T-helper 22 cell (primary cell): Measurements from ENCODE around the gene RIOX2.

Source experiments
- DNase-seq: peaks from one replicate; pipeline ENCODE4 v3.0.0-alpha.2; 2020; ENCODE audit warnings: low read depth

RIOX2 gene

GRCh38 chr3:97954228-97954827 is 17.9 kb downstream of the RIOX2 start:
- DNase-seq: no peak

DNA sequence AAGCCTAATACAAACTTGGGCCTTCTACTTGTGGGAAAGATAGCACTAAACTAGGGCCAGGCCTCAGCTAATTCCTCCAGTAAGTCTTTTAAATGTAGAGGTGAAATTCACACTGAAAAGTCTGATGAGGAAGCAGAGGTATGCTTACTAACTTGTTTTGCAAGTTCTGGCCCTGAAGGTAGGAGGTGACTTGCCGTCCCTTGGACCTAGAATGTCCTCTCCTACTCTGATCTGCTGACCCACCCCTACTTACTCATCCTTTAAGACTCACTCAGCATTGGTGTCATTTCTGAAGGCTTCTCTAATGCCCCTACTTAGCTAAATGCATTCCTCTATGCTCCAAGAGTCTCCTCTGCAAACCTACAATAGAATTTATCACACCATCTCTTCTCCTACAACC is 19.4 kb downstream of the RIOX2 start:
- no peak for DNase-seq

- DNase-seq: no peak
Observed at GRCh38 chr3:97952280-97952679, 20.0 kb downstream of the RIOX2 start.

GRCh38 chr3:97950360-97950759 is 21.9 kb downstream of the RIOX2 start:
- no peak for DNase-seq

DNA sequence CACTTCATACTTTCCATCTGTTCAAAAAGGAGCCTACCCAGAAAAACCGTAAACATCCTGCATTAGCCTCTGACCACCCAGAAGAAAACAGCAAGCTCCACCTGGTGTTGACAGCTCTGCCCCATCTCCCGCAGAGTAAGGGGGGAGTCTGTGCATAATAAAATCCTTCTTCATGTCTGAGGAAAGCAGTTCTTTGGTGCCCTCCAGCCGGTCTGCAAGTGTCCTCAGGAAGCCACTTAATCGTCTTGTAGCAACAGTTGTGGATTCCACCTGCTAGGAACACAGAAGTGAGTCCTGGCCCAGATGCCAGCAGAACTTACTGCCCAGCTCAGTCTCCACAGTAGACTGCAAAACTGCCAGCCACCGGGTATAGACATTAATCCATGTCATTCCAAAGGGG is 22.5 kb downstream of the RIOX2 start:
- no peak for DNase-seq

DNA sequence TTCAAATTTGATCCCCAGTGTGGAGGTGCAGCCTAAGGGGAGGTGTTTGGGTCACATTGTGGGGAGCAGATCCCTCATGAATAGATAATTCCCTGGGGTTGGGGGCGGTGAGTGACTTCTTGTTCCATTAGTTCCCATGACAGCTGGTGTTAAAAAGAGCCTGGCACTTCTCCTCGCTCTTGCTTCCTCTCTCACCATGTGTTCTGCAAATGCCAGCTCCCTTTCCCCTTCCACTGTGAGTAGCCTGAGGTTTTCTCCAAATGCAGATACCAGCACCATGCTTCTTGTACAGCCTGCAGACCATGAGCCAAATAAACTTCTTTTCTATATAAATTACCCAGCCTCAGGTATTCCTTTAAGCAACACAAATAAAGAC is 23.1 kb downstream of the RIOX2 start:
- DNase-seq: no peak

DNA sequence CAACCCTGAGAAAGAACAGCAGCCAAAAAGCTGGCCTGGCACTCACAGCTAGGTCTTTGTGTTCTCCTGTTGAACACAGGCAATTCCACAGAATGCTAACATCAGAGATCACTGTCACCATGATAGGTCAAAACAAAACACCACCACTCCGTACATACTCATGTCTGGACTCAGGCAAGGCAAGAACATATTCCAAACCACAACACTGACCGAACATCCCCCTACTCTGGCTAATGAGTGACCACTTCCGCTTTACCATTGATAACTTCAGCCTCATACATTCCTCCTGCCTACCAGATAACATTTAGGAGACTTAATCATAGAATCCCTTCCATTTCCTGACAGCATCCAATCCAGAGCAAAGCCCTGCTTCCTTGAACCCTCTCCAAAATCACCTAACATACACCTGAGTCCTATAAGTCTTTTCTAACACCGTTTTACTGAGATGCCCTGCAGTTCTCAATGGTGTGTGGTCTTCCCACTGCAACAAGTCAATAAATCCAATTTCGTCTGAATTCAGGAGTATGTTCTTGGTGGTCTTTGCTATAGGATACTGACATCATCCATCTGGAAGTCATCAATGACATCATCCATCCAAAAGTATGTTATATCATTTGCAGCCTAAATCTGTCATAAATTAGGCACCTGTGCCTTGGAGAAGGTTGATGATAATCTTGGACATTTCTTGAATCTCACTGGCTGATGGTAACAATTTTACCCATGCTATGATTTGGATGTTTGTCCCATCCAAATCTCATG is 23.7 kb downstream of the RIOX2 start:
- no peak for DNase-seq

- DNase-seq: no peak
Observed at GRCh38 chr3:97942801-97943546, 29.3 kb downstream of the RIOX2 start.

DNA sequence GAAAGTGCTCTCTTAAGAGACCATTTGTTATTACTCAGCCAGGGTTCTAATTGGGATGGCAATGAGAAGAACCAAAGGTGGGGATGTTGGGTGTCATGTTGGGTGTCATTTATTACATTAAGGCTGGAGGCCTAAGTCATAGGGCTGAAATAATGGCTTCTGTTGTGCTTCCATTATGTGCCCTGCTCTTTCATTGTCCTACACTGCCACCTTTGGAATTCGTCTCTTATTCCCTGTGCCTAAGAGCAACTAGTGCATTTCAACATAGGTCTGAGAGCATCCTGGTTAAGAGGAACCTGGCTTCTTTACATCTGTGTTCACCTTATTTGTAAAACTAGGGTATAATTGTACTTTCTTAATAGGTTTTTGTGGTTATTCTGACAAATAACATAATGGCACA is 32.2 kb downstream of the RIOX2 start:
- DNase-seq: no peak

DNA sequence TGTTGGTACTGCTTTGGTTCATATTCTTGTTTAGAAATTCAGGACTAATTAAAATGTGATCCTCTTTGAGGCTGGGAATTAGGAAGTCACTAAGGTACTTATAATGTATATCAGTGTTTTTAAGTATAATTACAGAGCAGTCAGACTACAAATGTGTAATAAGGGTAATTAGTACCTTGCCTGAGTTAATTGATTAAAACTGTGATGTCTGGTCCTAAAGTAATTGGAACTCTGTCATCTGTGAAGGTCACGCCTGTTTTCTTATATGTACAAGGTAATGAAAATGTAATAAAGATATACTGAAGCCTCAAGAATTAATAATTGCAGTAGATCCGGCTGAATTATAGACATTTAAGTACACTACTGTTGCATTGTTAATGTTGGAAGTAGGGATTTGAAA is 32.8 kb downstream of the RIOX2 start:
- no peak for DNase-seq

DNA sequence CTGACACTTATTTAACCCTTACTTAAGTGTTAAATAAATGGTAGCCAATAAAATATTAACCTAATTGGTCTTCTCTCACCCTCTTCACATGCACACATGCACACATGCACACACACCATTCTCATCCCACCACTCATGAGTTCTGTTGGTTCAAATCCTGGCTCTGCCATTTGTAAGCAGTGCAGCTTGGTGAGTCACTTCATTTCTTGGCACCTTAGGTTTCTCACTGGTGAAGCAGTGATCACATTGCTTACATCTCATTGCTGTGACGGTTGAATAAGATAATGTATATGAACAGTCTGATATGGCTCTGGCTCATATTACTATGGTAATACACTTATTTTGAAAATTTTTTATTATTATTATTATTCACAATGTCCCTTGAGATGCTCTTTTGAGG is 33.8 kb downstream of the RIOX2 start:
- DNase-seq: no peak

DNA sequence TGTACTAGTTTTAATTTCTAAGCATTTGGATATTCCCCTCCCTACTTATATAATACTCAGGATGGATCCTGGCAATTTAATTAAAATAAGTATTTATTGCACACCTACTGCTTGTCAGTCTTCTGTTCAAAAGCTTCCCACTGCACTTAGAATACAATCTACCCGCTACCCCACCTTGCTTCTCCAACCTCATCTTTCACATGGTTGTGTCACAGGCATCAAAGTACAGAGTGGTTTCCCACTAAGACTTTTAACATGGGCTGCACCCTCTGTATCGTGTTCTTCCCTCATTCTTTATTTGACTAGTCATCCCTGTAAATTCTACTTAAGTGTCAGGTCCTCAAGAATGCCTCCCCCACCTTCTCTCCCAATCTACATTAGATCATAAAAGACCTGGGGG is 35.0 kb downstream of the RIOX2 start:
- DNase-seq: no peak

DNA sequence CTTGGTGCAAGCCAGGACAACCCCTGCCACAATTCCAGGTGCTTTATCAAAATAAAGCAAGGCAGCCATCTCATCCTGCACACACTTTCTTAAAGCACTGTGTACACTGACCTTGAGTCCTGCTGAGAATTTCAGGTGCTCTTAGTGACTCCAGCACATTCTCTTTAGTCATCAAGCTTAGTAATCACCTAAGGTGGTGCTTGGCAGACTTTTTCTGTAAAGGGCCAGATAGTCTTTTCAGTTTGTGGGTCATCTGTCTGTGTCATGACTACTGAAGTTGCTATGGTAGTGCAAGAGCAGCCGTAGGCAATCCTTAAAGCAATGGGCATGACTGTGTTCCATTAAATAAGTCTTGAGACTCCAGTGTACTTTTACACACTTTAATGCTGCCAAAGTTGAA is 36.4 kb downstream of the RIOX2 start:
- no peak for DNase-seq

GRCh38 chr3:97934980-97935695 is 37.1 kb downstream of the RIOX2 start:
- DNase-seq: no peak

- DNase-seq: no peak
Observed at GRCh38 chr3:97932387-97932801, 39.8 kb downstream of the RIOX2 start.

DNA sequence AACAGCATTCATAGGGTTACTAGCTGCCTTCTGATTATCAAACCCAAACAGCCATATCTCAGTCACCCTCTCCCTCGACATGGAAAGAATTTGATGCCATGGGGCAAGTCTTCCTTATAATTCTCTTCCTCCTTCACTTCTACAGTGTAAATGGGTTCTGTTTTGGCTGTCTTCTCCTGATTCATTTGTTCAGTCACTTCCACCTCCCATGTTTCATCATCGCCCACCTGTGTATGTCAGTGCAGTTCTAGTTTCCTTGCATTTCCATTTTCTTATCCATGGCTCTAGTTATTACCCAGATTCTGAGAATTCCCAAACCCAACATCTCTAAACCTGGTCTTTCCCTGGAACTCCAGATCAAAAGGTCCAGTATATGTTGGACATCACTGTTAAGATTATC is 41.0 kb downstream of the RIOX2 start:
- DNase-seq: no peak

DNA sequence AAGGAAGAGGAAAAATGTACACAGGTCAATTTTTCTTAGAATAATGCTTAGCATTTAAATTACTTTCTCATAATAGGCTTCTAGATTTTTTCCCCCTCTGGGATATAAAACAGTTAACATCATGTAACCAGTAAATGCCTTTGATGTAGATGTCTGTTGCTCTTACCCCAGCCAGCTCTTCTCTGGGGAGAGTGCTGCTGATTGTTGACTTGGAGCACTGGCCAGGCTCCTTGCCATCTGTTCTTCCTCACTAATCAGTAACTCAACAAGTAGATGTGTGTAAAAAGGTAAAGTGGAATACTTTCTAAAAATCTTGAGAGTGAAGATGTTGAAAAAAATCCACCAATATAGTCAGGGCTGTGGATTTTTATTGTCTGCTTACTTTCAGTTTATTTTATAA is 42.2 kb downstream of the RIOX2 start:
- no peak for DNase-seq

DNA sequence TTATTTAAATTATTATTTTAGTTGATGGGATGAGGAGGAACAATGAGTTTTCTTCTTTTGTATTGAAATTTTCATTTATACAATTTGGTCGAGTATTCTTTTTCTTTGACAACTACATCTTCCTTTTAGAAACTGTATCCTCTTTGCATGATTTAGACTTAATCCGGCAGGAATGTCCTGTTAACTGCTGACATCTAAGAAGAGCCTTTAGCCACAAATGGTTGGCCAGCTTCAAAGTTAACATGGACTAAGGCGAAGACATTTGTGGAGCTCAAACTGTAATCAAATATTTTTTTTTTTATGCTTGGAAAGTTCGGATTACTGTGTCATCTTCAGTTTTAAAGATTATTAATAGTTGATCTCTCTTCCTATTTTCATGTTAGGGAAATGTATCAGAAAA is 43.2 kb downstream of the RIOX2 start:
- no peak for DNase-seq

- no peak for DNase-seq
Observed at GRCh38 chr3:97927704-97928103, 44.5 kb downstream of the RIOX2 start.

DNA sequence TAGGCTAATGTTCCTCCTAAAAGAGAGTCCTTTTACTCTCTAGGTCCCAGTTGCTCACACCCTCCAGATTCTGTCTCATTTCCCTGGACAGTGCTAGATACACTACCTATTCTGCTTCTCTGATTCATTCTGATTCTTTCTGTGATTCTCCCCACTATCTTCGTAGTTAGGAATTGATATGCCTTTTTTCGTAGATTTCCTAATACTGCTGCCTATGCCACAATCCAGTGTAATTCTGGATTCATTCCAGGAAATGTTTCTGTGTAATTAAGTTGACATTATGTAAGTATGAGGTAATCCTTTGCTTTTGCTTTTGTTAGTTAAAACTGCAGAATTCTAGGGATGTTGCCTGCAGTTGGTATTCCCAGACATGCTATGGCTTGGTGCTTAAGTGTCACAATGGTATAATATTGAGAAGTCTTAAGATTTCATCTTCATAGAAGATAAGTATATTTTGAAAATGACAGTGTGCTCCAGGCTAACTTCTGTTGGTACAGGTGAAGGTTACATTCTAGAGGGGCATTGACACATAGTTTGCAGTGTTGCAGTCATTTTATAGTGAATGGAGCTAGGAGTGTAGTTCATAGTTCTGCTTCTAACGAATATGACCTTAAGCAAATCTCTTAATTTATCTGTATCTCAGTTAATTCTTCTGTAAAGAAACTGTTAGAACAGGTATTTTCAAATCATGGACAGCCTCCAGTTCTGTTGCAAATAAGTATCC is 54.3 kb downstream of the RIOX2 start:
- DNase-seq: no peak

- DNase-seq: no peak
Observed at GRCh38 chr3:97916576-97916975, 55.7 kb downstream of the RIOX2 start.

DNA sequence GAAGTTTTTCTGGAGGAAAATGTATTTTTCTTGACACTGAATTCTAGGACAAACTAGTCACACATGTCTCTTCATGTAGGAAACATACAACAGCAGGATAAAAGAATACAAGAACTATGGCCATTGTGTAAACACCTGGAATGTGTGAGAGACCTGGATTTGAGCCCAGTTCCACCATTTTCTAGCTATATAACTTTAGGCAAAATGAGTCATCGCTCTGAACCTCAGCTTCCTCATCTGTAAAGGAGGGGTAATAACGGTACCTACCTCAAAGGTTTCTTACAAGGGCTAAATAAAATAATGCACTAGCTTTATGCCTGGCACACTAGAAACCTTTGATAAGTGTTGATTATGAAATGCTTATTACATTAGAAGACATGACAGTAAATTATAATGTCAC is 57.8 kb downstream of the RIOX2 start:
- DNase-seq: no peak
